GM10248 (cell line): ENCODE results near the gene SELPLG.
A peak's percentile ranks its signal among the peaks of the same experiment; 100 is the strongest.

Experiments
- CTCF ChIA-PET: fragments of 300-600 bp; sonication (Branson Sonifier 250); formaldehyde crosslinking; extraction: SDS; loops from one replicate; lab custom pipeline; 2021; ENCODE audit warnings: antibody characterized with exemption; lab: Yijun Ruan, JAX
- POLR2A ChIA-PET: fragments of 350-650 bp; sonication (Branson Sonifier 250); formaldehyde crosslinking; extraction: SDS; loops from one replicate; lab custom pipeline; 2020; ENCODE audit warnings: antibody characterized with exemption; lab: Yijun Ruan, JAX
- DNase-seq: peaks from one replicate; pipeline ENCODE4 v3.0.0; 2012; ENCODE audit errors: extremely low spot score
- TF ChIP-seq, protein P1 (sequence below): IDR thresholded peaks from 2 replicates; pipeline ENCODE4 v1.5.1; 2012; ENCODE audit warnings: mild to moderate bottlenecking, low read depth; ENCODE audit errors: extremely low read depth, missing control alignments, control extremely low read depth

SELPLG gene

GRCh38 chr12:108618079-108618952, 15.4 kb downstream of the SELPLG start:
- ChIA-PET POLR2A (interaction anchor here (0.6 to 3.8 kb wide), 6 partner anchors 19 to 259 kb away, joined by 3 to 16 read pairs (median 4); partner anchors contain the start of gene ISCU), CTCF (interaction anchor here (0.6 to 18.2 kb wide), 51 partner anchors 9 to 706 kb away, joined by 3 to 543 read pairs (median 4); partner anchors contain the start of genes ISCU, SART3, SELPLG and SSH1)
- TF ChIP-seq, protein P1, sequence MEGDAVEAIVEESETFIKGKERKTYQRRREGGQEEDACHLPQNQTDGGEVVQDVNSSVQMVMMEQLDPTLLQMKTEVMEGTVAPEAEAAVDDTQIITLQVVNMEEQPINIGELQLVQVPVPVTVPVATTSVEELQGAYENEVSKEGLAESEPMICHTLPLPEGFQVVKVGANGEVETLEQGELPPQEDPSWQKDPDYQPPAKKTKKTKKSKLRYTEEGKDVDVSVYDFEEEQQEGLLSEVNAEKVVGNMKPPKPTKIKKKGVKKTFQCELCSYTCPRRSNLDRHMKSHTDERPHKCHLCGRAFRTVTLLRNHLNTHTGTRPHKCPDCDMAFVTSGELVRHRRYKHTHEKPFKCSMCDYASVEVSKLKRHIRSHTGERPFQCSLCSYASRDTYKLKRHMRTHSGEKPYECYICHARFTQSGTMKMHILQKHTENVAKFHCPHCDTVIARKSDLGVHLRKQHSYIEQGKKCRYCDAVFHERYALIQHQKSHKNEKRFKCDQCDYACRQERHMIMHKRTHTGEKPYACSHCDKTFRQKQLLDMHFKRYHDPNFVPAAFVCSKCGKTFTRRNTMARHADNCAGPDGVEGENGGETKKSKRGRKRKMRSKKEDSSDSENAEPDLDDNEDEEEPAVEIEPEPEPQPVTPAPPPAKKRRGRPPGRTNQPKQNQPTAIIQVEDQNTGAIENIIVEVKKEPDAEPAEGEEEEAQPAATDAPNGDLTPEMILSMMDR = peak; percentile 93
- DNase-seq = peak; percentile 82

DNA sequence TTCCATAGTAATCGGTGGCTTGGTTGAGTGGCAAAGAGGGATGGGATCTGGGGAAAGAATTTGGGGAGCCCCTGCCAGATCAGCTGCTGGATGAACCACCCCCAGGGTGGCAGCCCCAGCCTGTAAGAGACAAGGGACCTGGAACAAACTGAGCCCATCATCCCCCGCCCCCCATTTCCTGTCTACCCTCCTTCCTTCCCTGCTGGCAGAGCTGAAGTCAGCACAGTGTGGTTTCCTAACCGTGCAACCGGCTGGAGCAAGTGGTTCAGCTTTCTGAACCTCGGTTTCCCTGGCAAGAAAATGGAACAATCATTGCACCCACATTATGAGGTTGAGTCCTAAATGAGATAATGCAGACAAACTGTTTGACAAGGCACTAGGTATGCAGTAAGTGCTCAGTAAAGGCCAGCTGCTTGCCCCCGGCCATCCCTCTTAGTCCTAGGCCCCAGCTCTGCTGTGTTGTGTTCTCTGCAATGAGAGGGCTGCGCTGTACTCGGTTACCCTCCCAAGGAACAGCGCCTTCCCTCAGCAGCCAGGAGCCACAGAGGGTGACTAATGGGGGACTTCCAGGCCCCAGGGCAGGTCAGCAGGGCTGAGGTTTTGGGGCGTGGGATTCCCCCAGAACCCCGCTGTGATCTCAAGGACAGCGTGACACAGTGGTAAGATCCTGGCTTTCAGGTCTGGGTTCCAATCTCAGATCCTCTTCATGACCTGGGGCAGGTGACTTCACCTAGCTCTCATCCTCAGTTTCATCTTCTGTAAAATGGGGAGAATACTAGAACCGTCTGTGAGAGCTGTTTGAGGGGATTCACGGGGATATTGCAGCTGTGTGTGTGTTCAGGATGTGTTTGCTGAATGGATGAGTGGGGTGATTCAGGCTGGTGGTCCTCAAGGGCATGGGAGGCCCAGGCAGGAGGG, 16.5 kb downstream of the SELPLG start:
- DNase-seq = peak; percentile 91
- POLR2A ChIA-PET = interaction anchor here (0.6 to 3.8 kb wide), 6 partner anchors 20 to 55 kb away, joined by 3 to 16 read pairs (median 4); partner anchors contain the start of gene ISCU
- CTCF ChIA-PET = interaction anchor here (0.6 to 18.2 kb wide), 49 partner anchors 8 to 705 kb away, joined by 3 to 543 read pairs (median 4); partner anchors contain the start of genes ISCU, SART3, SELPLG and SSH1
- TF ChIP-seq, protein P1 = peak; percentile 15

DNA sequence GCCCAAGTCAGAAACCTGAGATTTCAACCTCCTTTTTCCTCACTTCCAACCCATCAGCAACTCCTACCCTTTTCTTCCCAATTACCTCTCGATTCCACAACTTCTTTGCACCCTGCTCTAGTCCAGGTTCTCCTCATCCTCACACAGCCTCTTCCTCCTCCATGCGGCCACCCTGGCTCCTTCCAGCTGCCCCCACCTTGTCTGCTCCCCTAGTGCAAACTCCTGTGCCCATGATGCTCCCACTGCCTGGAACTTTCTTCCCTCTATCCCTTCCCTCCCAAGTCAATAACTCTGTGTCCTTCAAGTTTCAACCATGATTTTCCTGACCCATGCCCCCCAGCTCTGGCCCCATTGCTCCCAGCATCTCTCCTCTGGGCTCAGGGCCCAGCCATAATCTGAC, 17.3 kb downstream of the SELPLG start:
- ChIA-PET POLR2A (interaction anchor here (2.1 to 3.8 kb wide), 2 partner anchors 44 to 48 kb away, joined by 12 to 16 read pairs; no protein-coding TSS in a partner anchor), CTCF (interaction anchor here (1.0 to 18.2 kb wide), 8 partner anchors 18 to 478 kb away, joined by 3 to 543 read pairs (median 18); partner anchors contain the start of genes ISCU, SART3 and SELPLG)
- no peak for DNase-seq
- TF ChIP-seq, protein P1 = no peak

GRCh38 chr12:108615918-108616317, 17.8 kb downstream of the SELPLG start:
- DNase-seq = no peak
- POLR2A ChIA-PET = interaction anchor here (3.8 kb wide), 1 partner anchor 44 kb away, joined by 16 read pairs; no protein-coding TSS in a partner anchor
- CTCF ChIA-PET = interaction anchor here (1.0 to 18.2 kb wide), 5 partner anchors 18 to 242 kb away, joined by 3 to 543 read pairs (median 4); partner anchors contain the start of genes ISCU, SART3 and SELPLG
- TF ChIP-seq, protein P1 = no peak

DNA sequence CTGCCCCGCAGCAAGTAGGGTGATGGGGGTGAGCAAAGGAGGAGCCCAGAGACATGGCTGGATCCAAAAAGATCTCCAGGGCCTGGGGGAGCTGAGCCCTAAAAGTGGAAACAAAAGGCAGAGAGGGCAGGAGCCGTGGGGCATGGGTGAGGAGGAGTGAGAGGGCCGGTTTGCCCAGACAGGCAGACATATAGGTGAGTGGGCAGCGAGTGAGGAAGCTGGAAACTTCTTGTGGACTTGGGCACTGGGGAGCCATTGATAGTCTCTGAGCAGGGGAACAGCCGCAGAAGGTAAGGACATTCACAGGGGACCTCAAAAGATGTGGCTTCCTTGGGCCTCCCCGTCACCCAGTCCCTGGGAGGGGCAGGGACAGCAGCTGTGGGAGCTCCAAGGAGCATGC, 19.1 kb downstream of the SELPLG start:
- ChIA-PET POLR2A (no interaction called here), CTCF (interaction anchor here (1.7 to 18.2 kb wide), 3 partner anchors 19 to 189 kb away, joined by 4 to 543 read pairs (median 235); partner anchors contain the start of genes ISCU, SART3 and SELPLG)
- TF ChIP-seq, protein P1 = no peak
- no peak for DNase-seq

DNA sequence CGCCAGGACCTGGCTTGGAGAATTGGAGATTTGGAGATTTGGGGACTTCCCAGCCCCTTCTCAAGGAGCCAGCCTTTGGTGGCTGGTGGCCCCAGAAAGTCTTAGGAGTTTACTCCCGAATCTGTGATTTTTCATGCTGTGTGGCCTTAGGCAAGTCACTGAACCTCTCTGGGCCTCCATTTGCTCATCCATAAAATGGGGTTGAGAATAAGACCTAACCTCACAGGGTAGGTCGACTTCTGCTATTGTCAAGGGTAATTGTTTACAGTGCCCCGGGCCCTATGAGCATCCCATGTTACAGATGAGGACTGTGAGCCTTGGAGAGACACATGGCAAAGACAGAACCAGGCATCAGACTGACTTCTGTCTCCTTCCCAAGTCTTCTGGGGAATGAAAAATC, 19.7 kb downstream of the SELPLG start:
- DNase-seq = no peak
- ChIA-PET CTCF (interaction anchor here (0.7 to 18.2 kb wide), 4 partner anchors 8 to 47 kb away, joined by 3 to 543 read pairs (median 119); partner anchors contain the start of genes ISCU, SART3 and SELPLG), POLR2A (no interaction called here)
- TF ChIP-seq, protein P1 = no peak
